Suprapubic skin (tissue), 4 donors: Measurements from ENCODE around the gene SND1.

Source experiments
- CTCF ChIP-seq, 2 donors: fragments of 200-600 bp in 1 of 2; fragments of 450-650 bp in 1 of 2; sonication (generic) in 1 of 2; IDR thresholded peaks; one replicate each; pipeline ENCODE4 v1.5.1; 2016 to 2019; ENCODE audit warnings: antibody characterized with exemption in 2 of 2, mild to moderate bottlenecking in 1 of 2, moderate library complexity in 1 of 2
- POLR2A ChIP-seq, 2 donors: fragments of 450-650 bp; IDR thresholded peaks; one replicate each; pipeline ENCODE4 v1.6.1; 2017; ENCODE audit warnings: antibody characterized with exemption in 2 of 2, mild to moderate bottlenecking in 2 of 2, moderate library complexity in 2 of 2
- POLR2AphosphoS5 ChIP-seq, 3 donors: sonication (generic); formaldehyde crosslinking; IDR thresholded peaks; one replicate each; pipeline ENCODE4 v1.6.1; 2017; ENCODE audit warnings: antibody characterized with exemption in 3 of 3

GRCh38 chr7:128116740-128117139, 464.7 kb downstream of the SND1 start:
- no peak for TF ChIP-seq POLR2A (IDR thresholded peaks at IDR 0.05)
- TF ChIP-seq CTCF (IDR thresholded peaks at IDR 0.05), result no peak
- TF ChIP-seq POLR2AphosphoS5 (IDR thresholded peaks at IDR 0.05), result no peak
